Fibroblast of skin of left biceps (primary cell): Measurements from ENCODE around the gene TTYH3.
"Not testable (repeated sequence)": the region's sequence is repeated elsewhere in the genome, so short reads cannot be mapped to it uniquely, and the experiment has no call there.

Experiments
- DNase-seq, 2 experiments: peaks; one replicate each; pipeline ENCODE4 v3.0.0-alpha.2; 2013; ENCODE audit warnings: low read depth in 2 of 2

TTYH3 gene

GRCh38 chr7:2602406-2603043 is 29.3 kb upstream of the TTYH3 start:
- DNase-seq: no peak

DNA sequence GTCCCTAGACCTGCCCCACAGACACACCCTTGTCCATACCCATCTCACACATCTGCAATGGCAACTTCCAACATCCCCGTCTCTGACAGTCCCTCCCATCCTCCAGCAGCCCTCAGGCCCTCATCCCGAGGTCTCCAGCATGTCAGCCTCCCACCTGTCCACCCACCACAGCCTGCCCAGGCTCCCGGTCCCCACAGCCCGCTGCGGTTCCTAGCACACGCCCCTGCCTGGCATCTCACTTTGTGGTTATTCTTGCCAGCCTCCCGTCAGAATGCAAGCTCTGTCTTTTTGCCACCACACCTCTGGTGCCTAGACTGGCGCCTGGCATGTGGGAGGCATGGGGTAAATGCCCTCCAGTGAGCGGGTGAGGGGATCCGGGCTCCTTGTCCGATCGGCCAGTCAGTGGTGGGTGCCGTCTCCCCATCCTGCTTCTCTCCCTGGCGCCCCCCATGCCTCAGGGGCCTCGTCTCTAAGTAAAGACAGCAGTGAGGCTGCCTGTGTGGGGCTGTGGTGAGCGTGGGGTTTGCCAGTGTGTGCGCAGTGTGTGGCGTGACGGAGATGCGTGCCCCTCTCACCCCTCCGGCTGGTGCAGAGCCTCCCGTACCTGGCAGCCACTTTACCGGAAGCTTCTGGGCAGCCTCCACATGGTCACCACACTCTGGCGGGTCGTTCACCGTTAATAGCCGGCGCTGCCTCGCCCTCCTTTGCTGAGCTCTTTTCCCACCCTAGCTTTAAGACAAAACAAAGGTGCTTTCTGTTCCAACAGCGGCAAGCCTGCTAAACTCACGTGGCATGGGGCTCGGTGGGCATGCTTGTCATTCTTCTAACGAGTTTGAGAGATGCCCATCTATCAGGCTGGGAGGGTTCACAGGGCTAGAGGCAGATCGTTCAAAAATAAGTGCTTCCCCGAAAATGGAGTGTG is 28.5 kb upstream of the TTYH3 start:
- DNase-seq: no peak

- no peak for DNase-seq
Measured at GRCh38 chr7:2604608-2605174, 27.1 kb upstream of the TTYH3 start.

DNA sequence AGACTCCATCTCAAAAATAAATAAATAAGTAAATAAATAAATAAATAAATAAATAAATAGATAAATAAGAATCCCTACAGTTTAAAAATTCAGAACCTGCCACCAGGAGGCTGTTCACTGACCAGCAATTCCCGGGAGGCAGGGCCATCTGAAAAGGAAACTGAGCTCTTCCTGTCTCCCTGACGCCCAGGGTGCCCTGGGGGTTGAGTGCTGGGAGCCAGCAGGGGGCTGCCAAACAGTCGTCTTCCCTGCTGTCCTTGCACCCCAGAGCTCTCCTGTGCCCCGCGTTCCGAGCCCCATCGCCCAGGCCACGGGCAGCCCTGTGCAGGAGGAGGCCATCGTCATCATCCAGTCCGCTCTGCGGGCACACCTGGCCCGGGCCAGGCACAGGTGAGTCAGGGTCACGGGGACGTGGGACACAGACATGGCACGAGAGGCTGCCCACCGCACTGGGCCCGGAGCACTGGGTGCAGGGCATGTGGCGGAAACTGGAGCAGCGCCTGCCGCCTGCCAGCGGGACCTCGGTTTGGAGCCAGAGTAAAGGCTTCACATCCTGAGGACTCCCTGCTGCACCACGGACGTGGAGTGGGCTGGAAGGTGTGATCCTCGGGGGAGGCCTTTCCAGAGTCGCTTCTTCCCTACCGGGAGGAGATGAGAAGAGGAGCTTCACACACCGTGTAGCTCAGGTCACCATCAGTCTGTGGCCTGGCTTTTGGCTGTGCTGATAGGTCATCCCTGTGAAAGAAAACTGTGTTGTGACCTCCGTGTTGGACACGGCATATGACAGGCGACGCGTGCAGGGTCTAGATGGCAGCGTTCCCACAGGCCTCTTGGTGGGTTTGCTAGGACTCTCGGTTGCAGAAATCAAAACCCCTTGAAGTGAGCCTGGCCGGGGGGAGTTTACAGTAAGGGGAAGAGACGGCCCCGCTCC is 25.9 kb upstream of the TTYH3 start:
- no peak for DNase-seq

DNA sequence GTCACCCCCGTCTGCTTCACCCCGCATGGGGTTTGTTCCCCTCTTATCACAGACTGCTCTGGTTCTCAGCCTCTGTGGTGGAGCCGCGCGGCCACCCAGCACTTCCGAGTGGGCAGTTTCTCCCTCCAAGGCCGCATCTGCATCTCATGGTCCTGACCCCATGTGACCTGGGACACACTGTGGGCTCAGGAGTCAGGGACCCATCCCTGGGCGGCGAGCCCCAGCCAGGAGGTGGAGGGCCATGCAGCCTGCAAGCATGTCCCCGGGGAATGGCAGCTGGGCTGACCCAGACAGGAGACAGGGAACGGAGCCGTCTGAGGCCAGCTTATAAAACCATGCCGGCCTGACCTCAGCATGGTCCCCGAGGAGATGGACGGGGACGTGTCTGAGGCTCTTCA is 25.2 kb upstream of the TTYH3 start:
- DNase-seq: no peak

GRCh38 chr7:2607122-2607922 is 24.5 kb upstream of the TTYH3 start:
- no peak for DNase-seq

GRCh38 chr7:2607923-2608904 is 23.6 kb upstream of the TTYH3 start:
- no peak for DNase-seq

DNA sequence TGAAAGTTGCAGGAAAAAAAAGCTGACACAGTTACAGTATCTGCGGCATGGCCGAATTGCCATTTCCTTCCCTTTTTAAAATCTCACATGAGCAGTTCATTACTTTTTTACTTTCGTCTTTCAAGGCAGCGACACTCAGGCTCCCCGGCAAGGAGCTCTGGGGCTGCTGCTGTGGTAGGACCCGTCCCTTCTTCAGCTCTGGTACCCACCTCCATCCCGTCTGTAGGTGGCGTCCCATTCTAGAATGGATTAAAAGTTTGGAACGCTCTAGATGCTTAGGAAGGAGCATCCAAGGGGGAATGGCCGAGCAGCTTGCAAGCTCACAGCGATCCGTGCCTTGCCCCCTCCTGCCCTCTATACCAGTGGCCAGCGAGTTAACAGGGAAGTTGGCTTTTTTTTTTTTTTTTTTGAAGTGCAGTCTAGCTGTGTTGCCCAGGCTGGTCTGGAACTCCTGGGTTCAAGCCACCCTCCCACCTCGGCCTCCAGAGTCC is 22.8 kb upstream of the TTYH3 start:
- DNase-seq: no peak

GRCh38 chr7:2609646-2610045 is 22.1 kb upstream of the TTYH3 start:
- not testable (repeated sequence) for DNase-seq

GRCh38 chr7:2610466-2610865 is 21.3 kb upstream of the TTYH3 start:
- no peak for DNase-seq

DNA sequence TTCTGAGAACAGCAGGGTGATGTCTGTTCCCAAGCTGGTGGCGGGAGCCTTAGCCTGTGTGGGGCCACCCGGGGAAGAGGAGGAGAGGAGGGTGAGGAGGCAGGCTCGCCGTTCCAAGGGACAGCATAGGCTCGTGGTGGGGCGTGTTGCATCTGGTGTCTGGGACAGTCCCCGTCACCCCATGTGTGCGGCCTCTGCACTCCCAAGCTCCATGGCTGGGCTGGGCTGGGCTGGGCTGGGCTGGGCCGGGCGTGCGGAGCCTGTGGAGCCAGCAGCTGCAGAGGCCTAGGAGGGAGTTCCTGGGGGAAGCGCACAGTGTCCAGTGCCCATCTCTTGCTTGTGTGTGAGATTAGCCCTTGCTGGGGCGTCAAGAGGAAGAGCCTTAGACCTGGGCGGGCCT is 20.9 kb upstream of the TTYH3 start:
- no peak for DNase-seq

- no peak for DNase-seq
Measured at GRCh38 chr7:2611401-2611800, 20.4 kb upstream of the TTYH3 start.

GRCh38 chr7:2611922-2612321 is 19.9 kb upstream of the TTYH3 start:
- no peak for DNase-seq

GRCh38 chr7:2612445-2613097 is 19.2 kb upstream of the TTYH3 start:
- no peak for DNase-seq

GRCh38 chr7:2613098-2613930 is 18.5 kb upstream of the TTYH3 start:
- DNase-seq: no peak

GRCh38 chr7:2613931-2614600 is 17.7 kb upstream of the TTYH3 start:
- no peak for DNase-seq

GRCh38 chr7:2614631-2615330 is 17.0 kb upstream of the TTYH3 start:
- no peak for DNase-seq
